ENCODE measurements around the gene SLC39A7. TPM values are rescaled to one million over a fixed set of nuclear protein-coding genes. Genes with fewer than 3 reads are reported as not detected.
A peak's percentile ranks its signal among the peaks of the same experiment; 100 is the strongest.

Gene SLC39A7
- total and polyA plus RNA-seq, 2 of the 13 experiments (the other 11 are each of a cell fraction or from before 2014, with no cell fraction given): 142 to 229 TPM

DNA sequence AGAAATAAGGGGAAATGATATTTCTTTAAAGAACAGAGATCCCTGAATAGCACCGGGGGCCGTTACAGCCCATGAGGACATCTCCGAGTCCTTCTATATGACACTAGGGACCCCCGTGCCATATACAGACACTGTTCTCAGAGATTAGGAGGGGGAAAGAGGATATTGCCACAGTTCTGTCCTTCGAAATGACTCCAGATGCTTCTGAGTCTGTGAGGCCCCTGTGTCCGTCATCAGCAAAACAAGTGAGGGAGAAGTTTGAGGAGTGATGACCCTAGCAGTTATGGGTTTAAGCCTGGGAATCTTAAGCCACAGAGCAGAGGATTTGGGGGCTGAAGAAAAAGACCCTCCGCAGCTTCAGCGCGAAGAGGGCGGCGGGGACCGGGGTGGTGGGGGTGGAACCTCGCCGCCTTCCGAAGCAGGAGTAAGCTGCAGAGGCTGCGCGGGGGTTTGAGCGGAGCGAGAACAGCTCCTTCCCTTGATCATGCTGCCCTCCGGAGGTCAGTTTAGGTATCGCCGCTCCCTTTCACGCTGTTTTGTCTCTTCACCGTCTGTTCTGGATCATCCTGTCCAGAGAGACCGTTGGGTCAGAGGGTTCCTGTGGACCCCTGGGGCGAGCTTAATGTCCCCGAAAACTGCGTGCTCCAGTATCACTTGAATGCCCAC lies 47.4 kb downstream of the SLC39A7 start (continued):
- TF ChIP-seq, protein P1, sequence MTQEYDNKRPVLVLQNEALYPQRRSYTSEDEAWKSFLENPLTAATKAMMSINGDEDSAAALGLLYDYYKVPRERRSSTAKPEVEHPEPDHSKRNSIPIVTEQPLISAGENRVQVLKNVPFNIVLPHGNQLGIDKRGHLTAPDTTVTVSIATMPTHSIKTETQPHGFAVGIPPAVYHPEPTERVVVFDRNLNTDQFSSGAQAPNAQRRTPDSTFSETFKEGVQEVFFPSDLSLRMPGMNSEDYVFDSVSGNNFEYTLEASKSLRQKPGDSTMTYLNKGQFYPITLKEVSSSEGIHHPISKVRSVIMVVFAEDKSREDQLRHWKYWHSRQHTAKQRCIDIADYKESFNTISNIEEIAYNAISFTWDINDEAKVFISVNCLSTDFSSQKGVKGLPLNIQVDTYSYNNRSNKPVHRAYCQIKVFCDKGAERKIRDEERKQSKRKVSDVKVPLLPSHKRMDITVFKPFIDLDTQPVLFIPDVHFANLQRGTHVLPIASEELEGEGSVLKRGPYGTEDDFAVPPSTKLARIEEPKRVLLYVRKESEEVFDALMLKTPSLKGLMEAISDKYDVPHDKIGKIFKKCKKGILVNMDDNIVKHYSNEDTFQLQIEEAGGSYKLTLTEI (CRISPR knock-in tag; conservative IDR thresholded peaks at IDR 0.05): no peak
- TF ChIP-seq CEBPB (IDR thresholded peaks at IDR 0.05; ENCODE audit: borderline replicate concordance, low read depth, low read length): no peak
- TF ChIP-seq ZNF432 (CRISPR knock-in tag; IDR thresholded peaks at IDR 0.05; ENCODE audit: borderline replicate concordance): no peak
- TF ChIP-seq, protein P2, sequence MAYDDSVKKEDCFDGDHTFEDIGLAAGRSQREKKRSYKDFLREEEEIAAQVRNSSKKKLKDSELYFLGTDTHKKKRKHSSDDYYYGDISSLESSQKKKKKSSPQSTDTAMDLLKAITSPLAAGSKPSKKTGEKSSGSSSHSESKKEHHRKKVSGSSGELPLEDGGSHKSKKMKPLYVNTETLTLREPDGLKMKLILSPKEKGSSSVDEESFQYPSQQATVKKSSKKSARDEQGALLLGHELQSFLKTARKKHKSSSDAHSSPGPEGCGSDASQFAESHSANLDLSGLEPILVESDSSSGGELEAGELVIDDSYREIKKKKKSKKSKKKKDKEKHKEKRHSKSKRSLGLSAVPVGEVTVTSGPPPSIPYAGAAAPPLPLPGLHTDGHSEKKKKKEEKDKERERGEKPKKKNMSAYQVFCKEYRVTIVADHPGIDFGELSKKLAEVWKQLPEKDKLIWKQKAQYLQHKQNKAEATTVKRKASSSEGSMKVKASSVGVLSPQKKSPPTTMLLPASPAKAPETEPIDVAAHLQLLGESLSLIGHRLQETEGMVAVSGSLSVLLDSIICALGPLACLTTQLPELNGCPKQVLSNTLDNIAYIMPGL (CRISPR knock-in tag; IDR thresholded peaks at IDR 0.05; ENCODE audit: borderline replicate concordance in 1 of 2, low read depth in 1 of 2): peak; percentile 44 to 91; a peak in 3 of 4 replicates
- TF ChIP-seq GTF2F1 (IDR thresholded peaks at IDR 0.05; ENCODE audit: low read length): no peak
- TF ChIP-seq ZNF263 (CRISPR knock-in tag; IDR thresholded peaks at IDR 0.05): no peak
- TF ChIP-seq, protein P3, sequence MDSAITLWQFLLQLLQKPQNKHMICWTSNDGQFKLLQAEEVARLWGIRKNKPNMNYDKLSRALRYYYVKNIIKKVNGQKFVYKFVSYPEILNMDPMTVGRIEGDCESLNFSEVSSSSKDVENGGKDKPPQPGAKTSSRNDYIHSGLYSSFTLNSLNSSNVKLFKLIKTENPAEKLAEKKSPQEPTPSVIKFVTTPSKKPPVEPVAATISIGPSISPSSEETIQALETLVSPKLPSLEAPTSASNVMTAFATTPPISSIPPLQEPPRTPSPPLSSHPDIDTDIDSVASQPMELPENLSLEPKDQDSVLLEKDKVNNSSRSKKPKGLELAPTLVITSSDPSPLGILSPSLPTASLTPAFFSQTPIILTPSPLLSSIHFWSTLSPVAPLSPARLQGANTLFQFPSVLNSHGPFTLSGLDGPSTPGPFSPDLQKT (CRISPR knock-in tag; IDR thresholded peaks at IDR 0.05; ENCODE audit: borderline replicate concordance): no peak
- no peak for TF ChIP-seq ZNF143 (CRISPR knock-in tag; IDR thresholded peaks at IDR 0.05)
- TF ChIP-seq, protein P4, sequence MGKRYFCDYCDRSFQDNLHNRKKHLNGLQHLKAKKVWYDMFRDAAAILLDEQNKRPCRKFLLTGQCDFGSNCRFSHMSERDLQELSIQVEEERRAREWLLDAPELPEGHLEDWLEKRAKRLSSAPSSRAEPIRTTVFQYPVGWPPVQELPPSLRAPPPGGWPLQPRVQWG (CRISPR knock-in tag; IDR thresholded peaks at IDR 0.05; ENCODE audit: borderline replicate concordance, low read depth): no peak
- TF ChIP-seq ZNF44 (CRISPR knock-in tag; IDR thresholded peaks at IDR 0.05): no peak
- TF ChIP-seq, protein P5, sequence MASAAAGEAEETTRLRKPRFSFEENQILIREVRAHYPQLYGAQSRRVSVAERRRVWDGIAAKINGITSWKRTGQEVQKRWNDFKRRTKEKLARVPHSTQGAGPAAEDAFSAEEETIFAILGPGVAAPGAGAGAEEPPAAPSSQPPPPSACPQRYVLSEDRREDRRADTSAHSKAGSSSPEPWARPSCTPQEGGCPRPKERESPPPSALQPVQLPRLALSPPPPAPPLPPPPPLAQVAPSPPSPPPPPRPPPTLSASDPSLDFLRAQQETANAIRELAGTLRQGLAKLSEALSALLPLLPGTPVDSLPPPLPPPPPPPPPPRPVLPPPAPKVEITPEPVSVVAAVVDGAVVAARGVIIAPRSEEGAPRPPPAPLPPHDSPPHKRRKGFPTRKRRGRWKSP (CRISPR knock-in tag; IDR thresholded peaks at IDR 0.05): no peak
- no peak for TF ChIP-seq TEAD2 (CRISPR knock-in tag; IDR thresholded peaks at IDR 0.05)
- TF ChIP-seq ZNF674 (CRISPR knock-in tag; IDR thresholded peaks at IDR 0.05; ENCODE audit: low read depth): no peak
- no peak for TF ChIP-seq ZNF326 (CRISPR knock-in tag; IDR thresholded peaks at IDR 0.05; ENCODE audit: borderline replicate concordance)
- TF ChIP-seq, protein P6, sequence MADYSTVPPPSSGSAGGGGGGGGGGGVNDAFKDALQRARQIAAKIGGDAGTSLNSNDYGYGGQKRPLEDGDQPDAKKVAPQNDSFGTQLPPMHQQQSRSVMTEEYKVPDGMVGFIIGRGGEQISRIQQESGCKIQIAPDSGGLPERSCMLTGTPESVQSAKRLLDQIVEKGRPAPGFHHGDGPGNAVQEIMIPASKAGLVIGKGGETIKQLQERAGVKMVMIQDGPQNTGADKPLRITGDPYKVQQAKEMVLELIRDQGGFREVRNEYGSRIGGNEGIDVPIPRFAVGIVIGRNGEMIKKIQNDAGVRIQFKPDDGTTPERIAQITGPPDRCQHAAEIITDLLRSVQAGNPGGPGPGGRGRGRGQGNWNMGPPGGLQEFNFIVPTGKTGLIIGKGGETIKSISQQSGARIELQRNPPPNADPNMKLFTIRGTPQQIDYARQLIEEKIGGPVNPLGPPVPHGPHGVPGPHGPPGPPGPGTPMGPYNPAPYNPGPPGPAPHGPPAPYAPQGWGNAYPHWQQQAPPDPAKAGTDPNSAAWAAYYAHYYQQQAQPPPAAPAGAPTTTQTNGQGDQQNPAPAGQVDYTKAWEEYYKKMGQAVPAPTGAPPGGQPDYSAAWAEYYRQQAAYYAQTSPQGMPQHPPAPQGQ (CRISPR knock-in tag; IDR thresholded peaks at IDR 0.05; ENCODE audit: borderline replicate concordance): no peak
- TF ChIP-seq KDM1A (CRISPR knock-in tag; IDR thresholded peaks at IDR 0.05): no peak
- no peak for TF ChIP-seq ZFP41 (CRISPR knock-in tag; IDR thresholded peaks at IDR 0.05; ENCODE audit: borderline replicate concordance)
- TF ChIP-seq, protein P7, sequence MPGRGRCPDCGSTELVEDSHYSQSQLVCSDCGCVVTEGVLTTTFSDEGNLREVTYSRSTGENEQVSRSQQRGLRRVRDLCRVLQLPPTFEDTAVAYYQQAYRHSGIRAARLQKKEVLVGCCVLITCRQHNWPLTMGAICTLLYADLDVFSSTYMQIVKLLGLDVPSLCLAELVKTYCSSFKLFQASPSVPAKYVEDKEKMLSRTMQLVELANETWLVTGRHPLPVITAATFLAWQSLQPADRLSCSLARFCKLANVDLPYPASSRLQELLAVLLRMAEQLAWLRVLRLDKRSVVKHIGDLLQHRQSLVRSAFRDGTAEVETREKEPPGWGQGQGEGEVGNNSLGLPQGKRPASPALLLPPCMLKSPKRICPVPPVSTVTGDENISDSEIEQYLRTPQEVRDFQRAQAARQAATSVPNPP (CRISPR knock-in tag; IDR thresholded peaks at IDR 0.05): no peak
- no peak; the same call in 1 of the 2 replicates for TF ChIP-seq ZNF782 (CRISPR knock-in tag; IDR thresholded peaks at IDR 0.05; ENCODE audit: borderline replicate concordance)
- no peak for TF ChIP-seq ISL2 (CRISPR knock-in tag; IDR thresholded peaks at IDR 0.05)
